HepG2 (cell line): ENCODE results near the gene SETD1B. TPM values are rescaled to one million over a fixed set of nuclear protein-coding genes. Genes with fewer than 3 reads are reported as not detected.

ENCODE experiments used
- MEF2D ChIP-seq: sonication (generic); formaldehyde crosslinking; IDR thresholded peaks from 2 replicates; pipeline ENCODE4 v1.5.1; 2020; ENCODE audit warnings: mild to moderate bottlenecking, missing genetic modification reagents
- NFKB2 ChIP-seq: sonication (generic); formaldehyde crosslinking; IDR thresholded peaks from 2 replicates; pipeline ENCODE4 v1.4.0; 2020; ENCODE audit warnings: missing genetic modification reagents, borderline replicate concordance
- NFYC ChIP-seq: IDR thresholded peaks from 2 replicates; pipeline ENCODE4 v1.6.1; 2016; ENCODE audit warnings: missing genetic modification reagents, missing compliant biosample characterization
- RARA ChIP-seq: IDR thresholded peaks from 2 replicates; pipeline ENCODE4 v1.6.1; 2016; ENCODE audit warnings: missing genetic modification reagents, missing compliant biosample characterization
- TAF1 ChIP-seq: sonication (generic); formaldehyde crosslinking; IDR thresholded peaks from 2 replicates; pipeline ENCODE4 v1.4.0; 2020; ENCODE audit warnings: missing genetic modification reagents
- TOPORS ChIP-seq: sonication (generic); formaldehyde crosslinking; IDR thresholded peaks from 2 replicates; pipeline ENCODE4 v1.8.0; 2023; ENCODE audit warnings: mild to moderate bottlenecking, missing genetic modification reagents
- ZFP36L2 ChIP-seq: sonication (generic); formaldehyde crosslinking; IDR thresholded peaks from 2 replicates; pipeline ENCODE4 v1.4.0; 2020; ENCODE audit warnings: missing genetic modification reagents
- ZFP82 ChIP-seq: sonication (generic); formaldehyde crosslinking; IDR thresholded peaks from 2 replicates; pipeline ENCODE4 v1.5.1; 2020; ENCODE audit warnings: mild to moderate bottlenecking, missing genetic modification reagents, borderline replicate concordance
- ZNF232 ChIP-seq: sonication (generic); formaldehyde crosslinking; IDR thresholded peaks from 2 replicates; pipeline ENCODE4 v1.4.0; 2020; ENCODE audit warnings: missing genetic modification reagents, borderline replicate concordance
- ZNF335 ChIP-seq: sonication (generic); formaldehyde crosslinking; IDR thresholded peaks from 2 replicates; pipeline ENCODE4 v1.4.0; 2020; ENCODE audit warnings: missing genetic modification reagents
- ZNF354B ChIP-seq: sonication (generic); formaldehyde crosslinking; IDR thresholded peaks from 2 replicates; pipeline ENCODE4 v1.8.0; 2022; ENCODE audit warnings: mild to moderate bottlenecking, missing genetic modification reagents
- polyA plus RNA-seq, 8 experiments: library from polyadenylated mRNA; depleted of rRNA in 3 of 8; stranded (reverse) in 7 of 8; unstranded in 1 of 8; fragments of >200 nt; fragmentation: Illumina TruSeq in 4 of 8; extraction: Trizol in 4 of 8; gene quantifications; 2 replicates each; pipeline versions ENCODE4 v1.2.1 to v1.2.3, GENCODE V29; 2011 to 2016; ENCODE audit warnings: low read depth in 4 of 8, missing spikeins in 1 of 8, mixed read lengths in 1 of 8; ENCODE audit not compliant: insufficient read depth in 1 of 8
- total RNA-seq, 5 experiments: library from RNA; depleted of rRNA; stranded (reverse); fragments of >200 nt; fragmentation: Illumina TruSeq; extraction: Trizol; gene quantifications; 2 replicates each; pipeline ENCODE4 v1.2.3, GENCODE V29; 2016; ENCODE audit warnings: low read depth in 1 of 5
- TF ChIP-seq, protein P1 (sequence below): sonication (generic); formaldehyde crosslinking; IDR thresholded peaks from 2 replicates; pipeline ENCODE4; 2020; ENCODE audit warnings: missing genetic modification reagents, mild to moderate bottlenecking, borderline replicate concordance
- TF ChIP-seq, protein P2 (sequence below): sonication (generic); formaldehyde crosslinking; IDR thresholded peaks from 2 replicates; pipeline ENCODE4 v1.4.0; 2020; ENCODE audit warnings: missing genetic modification reagents
- TF ChIP-seq, protein P3 (sequence below): sonication (generic); formaldehyde crosslinking; IDR thresholded peaks from 2 replicates; pipeline ENCODE4 v1.4.0; 2020; ENCODE audit warnings: missing genetic modification reagents
- TF ChIP-seq, protein P4 (sequence below): sonication (generic); formaldehyde crosslinking; IDR thresholded peaks from 2 replicates; pipeline ENCODE4 v1.4.0; 2020; ENCODE audit warnings: missing genetic modification reagents, borderline replicate concordance

Gene SETD1B
- total and polyA plus RNA-seq, 2 of the 13 experiments (the other 11 are each of a cell fraction or from before 2014, with no cell fraction given): 1.1 to 1.4 TPM

DNA sequence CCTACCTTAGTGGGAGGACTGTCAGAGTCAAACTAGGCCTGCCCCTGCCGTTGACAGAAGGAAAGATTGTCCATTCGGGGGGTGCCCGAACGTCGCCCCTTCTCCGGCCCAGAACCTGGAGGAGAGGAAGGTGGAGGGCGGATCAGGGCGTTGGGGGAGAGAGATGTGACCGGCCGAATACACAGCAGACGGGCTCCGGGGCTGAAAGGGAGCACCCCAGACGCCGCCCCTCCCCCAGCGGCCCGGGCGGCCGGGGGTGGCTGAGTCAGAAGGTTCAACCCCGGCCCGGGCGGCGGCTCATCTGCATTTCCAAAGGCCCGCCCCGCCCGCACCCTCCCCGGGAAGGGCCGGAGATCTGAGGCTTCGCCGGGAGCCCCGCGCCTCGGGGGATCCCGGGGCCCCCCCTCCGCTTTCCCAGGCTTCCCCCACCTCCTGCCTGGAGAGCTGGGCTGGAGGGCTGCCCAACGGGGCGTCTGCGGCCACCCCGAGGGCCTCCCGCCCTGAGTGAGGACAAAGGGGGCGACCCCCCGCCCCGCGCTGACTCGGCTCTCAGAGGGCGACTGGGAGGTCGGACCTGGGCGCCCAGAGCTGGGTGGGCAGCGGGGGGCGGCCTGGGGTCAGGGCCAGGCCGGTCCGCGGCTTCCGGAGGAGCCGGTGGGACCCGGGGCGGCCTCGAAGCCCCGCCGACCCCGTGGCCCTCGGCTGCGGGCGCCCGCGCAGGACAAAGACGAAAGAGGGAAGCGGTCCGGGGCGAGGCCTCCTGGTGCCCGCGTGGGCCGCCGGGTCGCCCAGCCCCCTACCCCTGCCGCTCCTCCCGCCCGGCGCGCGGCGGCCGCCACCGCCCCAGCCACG, 3.7 kb upstream of the SETD1B start (continued):
- TF ChIP-seq, protein P1, sequence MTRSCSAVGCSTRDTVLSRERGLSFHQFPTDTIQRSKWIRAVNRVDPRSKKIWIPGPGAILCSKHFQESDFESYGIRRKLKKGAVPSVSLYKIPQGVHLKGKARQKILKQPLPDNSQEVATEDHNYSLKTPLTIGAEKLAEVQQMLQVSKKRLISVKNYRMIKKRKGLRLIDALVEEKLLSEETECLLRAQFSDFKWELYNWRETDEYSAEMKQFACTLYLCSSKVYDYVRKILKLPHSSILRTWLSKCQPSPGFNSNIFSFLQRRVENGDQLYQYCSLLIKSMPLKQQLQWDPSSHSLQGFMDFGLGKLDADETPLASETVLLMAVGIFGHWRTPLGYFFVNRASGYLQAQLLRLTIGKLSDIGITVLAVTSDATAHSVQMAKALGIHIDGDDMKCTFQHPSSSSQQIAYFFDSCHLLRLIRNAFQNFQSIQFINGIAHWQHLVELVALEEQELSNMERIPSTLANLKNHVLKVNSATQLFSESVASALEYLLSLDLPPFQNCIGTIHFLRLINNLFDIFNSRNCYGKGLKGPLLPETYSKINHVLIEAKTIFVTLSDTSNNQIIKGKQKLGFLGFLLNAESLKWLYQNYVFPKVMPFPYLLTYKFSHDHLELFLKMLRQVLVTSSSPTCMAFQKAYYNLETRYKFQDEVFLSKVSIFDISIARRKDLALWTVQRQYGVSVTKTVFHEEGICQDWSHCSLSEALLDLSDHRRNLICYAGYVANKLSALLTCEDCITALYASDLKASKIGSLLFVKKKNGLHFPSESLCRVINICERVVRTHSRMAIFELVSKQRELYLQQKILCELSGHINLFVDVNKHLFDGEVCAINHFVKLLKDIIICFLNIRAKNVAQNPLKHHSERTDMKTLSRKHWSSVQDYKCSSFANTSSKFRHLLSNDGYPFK (CRISPR knock-in tag): no peak
- TF ChIP-seq ZFP82 (CRISPR knock-in tag): no peak
- no peak for TF ChIP-seq ZNF354B
- TF ChIP-seq TOPORS (CRISPR knock-in tag): no peak
- TF ChIP-seq, protein P2, sequence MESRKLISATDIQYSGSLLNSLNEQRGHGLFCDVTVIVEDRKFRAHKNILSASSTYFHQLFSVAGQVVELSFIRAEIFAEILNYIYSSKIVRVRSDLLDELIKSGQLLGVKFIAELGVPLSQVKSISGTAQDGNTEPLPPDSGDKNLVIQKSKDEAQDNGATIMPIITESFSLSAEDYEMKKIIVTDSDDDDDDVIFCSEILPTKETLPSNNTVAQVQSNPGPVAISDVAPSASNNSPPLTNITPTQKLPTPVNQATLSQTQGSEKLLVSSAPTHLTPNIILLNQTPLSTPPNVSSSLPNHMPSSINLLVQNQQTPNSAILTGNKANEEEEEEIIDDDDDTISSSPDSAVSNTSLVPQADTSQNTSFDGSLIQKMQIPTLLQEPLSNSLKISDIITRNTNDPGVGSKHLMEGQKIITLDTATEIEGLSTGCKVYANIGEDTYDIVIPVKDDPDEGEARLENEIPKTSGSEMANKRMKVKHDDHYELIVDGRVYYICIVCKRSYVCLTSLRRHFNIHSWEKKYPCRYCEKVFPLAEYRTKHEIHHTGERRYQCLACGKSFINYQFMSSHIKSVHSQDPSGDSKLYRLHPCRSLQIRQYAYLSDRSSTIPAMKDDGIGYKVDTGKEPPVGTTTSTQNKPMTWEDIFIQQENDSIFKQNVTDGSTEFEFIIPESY (CRISPR knock-in tag): no peak
- no peak for TF ChIP-seq MEF2D
- no peak for TF ChIP-seq ZNF335 (CRISPR knock-in tag)
- TF ChIP-seq NFYC (CRISPR knock-in tag): no peak
- peak; percentile 93 for TF ChIP-seq RARA
- TF ChIP-seq, protein P3, sequence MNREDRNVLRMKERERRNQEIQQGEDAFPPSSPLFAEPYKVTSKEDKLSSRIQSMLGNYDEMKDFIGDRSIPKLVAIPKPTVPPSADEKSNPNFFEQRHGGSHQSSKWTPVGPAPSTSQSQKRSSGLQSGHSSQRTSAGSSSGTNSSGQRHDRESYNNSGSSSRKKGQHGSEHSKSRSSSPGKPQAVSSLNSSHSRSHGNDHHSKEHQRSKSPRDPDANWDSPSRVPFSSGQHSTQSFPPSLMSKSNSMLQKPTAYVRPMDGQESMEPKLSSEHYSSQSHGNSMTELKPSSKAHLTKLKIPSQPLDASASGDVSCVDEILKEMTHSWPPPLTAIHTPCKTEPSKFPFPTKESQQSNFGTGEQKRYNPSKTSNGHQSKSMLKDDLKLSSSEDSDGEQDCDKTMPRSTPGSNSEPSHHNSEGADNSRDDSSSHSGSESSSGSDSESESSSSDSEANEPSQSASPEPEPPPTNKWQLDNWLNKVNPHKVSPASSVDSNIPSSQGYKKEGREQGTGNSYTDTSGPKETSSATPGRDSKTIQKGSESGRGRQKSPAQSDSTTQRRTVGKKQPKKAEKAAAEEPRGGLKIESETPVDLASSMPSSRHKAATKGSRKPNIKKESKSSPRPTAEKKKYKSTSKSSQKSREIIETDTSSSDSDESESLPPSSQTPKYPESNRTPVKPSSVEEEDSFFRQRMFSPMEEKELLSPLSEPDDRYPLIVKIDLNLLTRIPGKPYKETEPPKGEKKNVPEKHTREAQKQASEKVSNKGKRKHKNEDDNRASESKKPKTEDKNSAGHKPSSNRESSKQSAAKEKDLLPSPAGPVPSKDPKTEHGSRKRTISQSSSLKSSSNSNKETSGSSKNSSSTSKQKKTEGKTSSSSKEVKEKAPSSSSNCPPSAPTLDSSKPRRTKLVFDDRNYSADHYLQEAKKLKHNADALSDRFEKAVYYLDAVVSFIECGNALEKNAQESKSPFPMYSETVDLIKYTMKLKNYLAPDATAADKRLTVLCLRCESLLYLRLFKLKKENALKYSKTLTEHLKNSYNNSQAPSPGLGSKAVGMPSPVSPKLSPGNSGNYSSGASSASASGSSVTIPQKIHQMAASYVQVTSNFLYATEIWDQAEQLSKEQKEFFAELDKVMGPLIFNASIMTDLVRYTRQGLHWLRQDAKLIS (CRISPR knock-in tag): 0 out of 2 replicates have a peak, but pooled peaks have one; percentile 36
- TF ChIP-seq, protein P4, sequence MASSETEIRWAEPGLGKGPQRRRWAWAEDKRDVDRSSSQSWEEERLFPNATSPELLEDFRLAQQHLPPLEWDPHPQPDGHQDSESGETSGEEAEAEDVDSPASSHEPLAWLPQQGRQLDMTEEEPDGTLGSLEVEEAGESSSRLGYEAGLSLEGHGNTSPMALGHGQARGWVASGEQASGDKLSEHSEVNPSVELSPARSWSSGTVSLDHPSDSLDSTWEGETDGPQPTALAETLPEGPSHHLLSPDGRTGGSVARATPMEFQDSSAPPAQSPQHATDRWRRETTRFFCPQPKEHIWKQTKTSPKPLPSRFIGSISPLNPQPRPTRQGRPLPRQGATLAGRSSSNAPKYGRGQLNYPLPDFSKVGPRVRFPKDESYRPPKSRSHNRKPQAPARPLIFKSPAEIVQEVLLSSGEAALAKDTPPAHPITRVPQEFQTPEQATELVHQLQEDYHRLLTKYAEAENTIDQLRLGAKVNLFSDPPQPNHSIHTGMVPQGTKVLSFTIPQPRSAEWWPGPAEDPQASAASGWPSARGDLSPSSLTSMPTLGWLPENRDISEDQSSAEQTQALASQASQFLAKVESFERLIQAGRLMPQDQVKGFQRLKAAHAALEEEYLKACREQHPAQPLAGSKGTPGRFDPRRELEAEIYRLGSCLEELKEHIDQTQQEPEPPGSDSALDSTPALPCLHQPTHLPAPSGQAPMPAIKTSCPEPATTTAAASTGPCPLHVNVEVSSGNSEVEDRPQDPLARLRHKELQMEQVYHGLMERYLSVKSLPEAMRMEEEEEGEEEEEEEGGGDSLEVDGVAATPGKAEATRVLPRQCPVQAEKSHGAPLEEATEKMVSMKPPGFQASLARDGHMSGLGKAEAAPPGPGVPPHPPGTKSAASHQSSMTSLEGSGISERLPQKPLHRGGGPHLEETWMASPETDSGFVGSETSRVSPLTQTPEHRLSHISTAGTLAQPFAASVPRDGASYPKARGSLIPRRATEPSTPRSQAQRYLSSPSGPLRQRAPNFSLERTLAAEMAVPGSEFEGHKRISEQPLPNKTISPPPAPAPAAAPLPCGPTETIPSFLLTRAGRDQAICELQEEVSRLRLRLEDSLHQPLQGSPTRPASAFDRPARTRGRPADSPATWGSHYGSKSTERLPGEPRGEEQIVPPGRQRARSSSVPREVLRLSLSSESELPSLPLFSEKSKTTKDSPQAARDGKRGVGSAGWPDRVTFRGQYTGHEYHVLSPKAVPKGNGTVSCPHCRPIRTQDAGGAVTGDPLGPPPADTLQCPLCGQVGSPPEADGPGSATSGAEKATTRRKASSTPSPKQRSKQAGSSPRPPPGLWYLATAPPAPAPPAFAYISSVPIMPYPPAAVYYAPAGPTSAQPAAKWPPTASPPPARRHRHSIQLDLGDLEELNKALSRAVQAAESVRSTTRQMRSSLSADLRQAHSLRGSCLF (CRISPR knock-in tag): 0 out of 2 replicates have a peak, but pooled peaks have one; percentile 28
- peak; percentile 51; the same call in 1 of the 2 replicates for TF ChIP-seq NFKB2
- TF ChIP-seq ZNF232 (CRISPR knock-in tag): peak; percentile 69; the same call in 1 of the 2 replicates
- no peak for TF ChIP-seq ZFP36L2 (CRISPR knock-in tag)
- peak; percentile 55; the same call in 1 of the 2 replicates for TF ChIP-seq TAF1 (CRISPR knock-in tag)
